GM12878 (cell line): ENCODE measurements around the gene SPOCK1. TPM values are rescaled to one million over a fixed set of nuclear protein-coding genes. Genes with fewer than 3 reads are reported as not detected.

Experiments used
- ATAC-seq: fragments of 200-7000 bp; cut with Tn5 transposase; 3 replicates; pipeline ENCODE4 v1.9.1; 2020; ENCODE audit warnings: mild to moderate bottlenecking, moderate library complexity
- BruUV-seq: library from RNA; stranded (reverse); fragments of 400-500 nt; replicated peaks from 2 replicates; lab custom pipeline; 2021; lab: Mats Ljungman, UMichigan
- CTCF ChIA-PET: fragments of 300-600 bp; sonication (Branson Sonifier 250); formaldehyde crosslinking; extraction: SDS; loops from one replicate; lab custom pipeline; 2021; ENCODE audit warnings: inconsistent platforms; lab: Yijun Ruan, JAX
- POLR2A ChIA-PET: fragments of 350-600 bp; formaldehyde crosslinking; extraction: SDS; loops from one replicate; lab custom pipeline; 2021; ENCODE audit warnings: inconsistent platforms; lab: Charles Lee
- RAD21 ChIA-PET: fragments of 300-600 bp; sonication (Branson Sonifier 250); formaldehyde crosslinking; loops from one replicate; lab custom pipeline; 2023; ENCODE audit warnings: antibody characterized with exemption; ENCODE audit not compliant: unreplicated experiment; lab: Charles Lee
- SMC1A ChIA-PET: fragments of 300-600 bp; sonication (Branson Sonifier 250); formaldehyde crosslinking; loops from one replicate; lab custom pipeline; 2023; ENCODE audit not compliant: unreplicated experiment, uncharacterized antibody; lab: Charles Lee
- DNase-seq: peaks from one replicate; pipeline ENCODE4 v3.0.0-alpha.2; 2011; ENCODE audit warnings: low read depth, low spot score
- FAIRE-seq: peaks from 3 replicates; lab custom pipeline; 2011; peaks lifted over from hg19 to GRCh38; lab: Jason Lieb, UNC
- H2AFZ ChIP-seq: 2 replicates; pipeline ENCODE4 v1.6.0; 2011; ENCODE audit warnings: low read depth, low read length, control low read depth; ENCODE audit not compliant: control insufficient read depth
- H3K27ac ChIP-seq: 2 replicates; pipeline ENCODE4 v1.5.1; 2011; ENCODE audit warnings: control low read depth; ENCODE audit not compliant: control insufficient read depth, insufficient read depth
- H3K27me3 ChIP-seq, 2 experiments: replicated peaks in 1 of 2; 2 replicates each; pipeline versions ENCODE4 v1.6.0 to v1.6.1; 2011; ENCODE audit warnings: low read length in 1 of 2; ENCODE audit not compliant: control insufficient read depth in 2 of 2, insufficient read depth in 2 of 2
- H3K36me3 ChIP-seq, 2 experiments: 2 replicates each; pipeline ENCODE4 v1.5.1; 2011; ENCODE audit warnings: low read length in 1 of 2; ENCODE audit not compliant: control insufficient read depth in 2 of 2, insufficient read depth in 2 of 2
- H3K4me1 ChIP-seq: 2 replicates; pipeline ENCODE4 v1.6.1; 2011; ENCODE audit warnings: mild to moderate bottlenecking, low read length, moderate library complexity, mixed read lengths; ENCODE audit not compliant: control insufficient read depth, insufficient read depth
- H3K4me2 ChIP-seq: 2 replicates; pipeline ENCODE4 v1.6.0; 2011; ENCODE audit warnings: control low read depth; ENCODE audit not compliant: control insufficient read depth, insufficient read depth
- H3K4me3 ChIP-seq: fragments of 200-600 bp; sonication (generic); 2 replicates; pipeline ENCODE4 v1.5.1; 2016
- H3K79me2 ChIP-seq: 2 replicates; pipeline ENCODE4 v1.6.0; 2011; ENCODE audit warnings: low read length; ENCODE audit not compliant: control insufficient read depth, insufficient read depth
- H3K9ac ChIP-seq: 2 replicates; pipeline ENCODE4 v1.8.0; 2011; ENCODE audit warnings: low read length, control low read depth, mixed read lengths; ENCODE audit not compliant: control insufficient read depth, insufficient read depth
- H3K9me3 ChIP-seq: replicated peaks from 3 replicates; pipeline ENCODE4 v1.5.1; 2011; ENCODE audit warnings: mild to moderate bottlenecking, low read length; ENCODE audit not compliant: control insufficient read depth, insufficient read depth
- H4K20me1 ChIP-seq: 2 replicates; pipeline ENCODE4 v1.6.0; 2011; ENCODE audit not compliant: control insufficient read depth, insufficient read depth
- BACH1 ChIP-seq: fragments of 450-650 bp; IDR thresholded peaks from 2 replicates; pipeline ENCODE4 v1.6.1; 2017; ENCODE audit warnings: mild to moderate bottlenecking, borderline replicate concordance
- BCL11A ChIP-seq: IDR thresholded peaks from 2 replicates; pipeline ENCODE4 v1.6.1; 2011; ENCODE audit warnings: low read depth, low read length
- CBFB ChIP-seq: IDR thresholded peaks from 2 replicates; pipeline ENCODE4 v1.6.1; 2016; ENCODE audit warnings: antibody characterized with exemption, low read depth
- EED ChIP-seq: sonication (generic); IDR thresholded peaks from 2 replicates; pipeline ENCODE4 v1.6.1; 2016; ENCODE audit warnings: antibody characterized with exemption, low read depth
- MEF2A ChIP-seq: IDR thresholded peaks from 2 replicates; pipeline ENCODE4 v1.6.1; 2011; ENCODE audit warnings: low read depth, mild to moderate bottlenecking, low read length, moderate library complexity; ENCODE audit not compliant: insufficient read depth
- MYB ChIP-seq: fragments of 150-350 bp; IDR thresholded peaks from 2 replicates; pipeline ENCODE4 v1.6.1; 2014; ENCODE audit warnings: mild to moderate bottlenecking, low read depth, low read length, borderline replicate concordance
- NRF1 ChIP-seq: conservative IDR thresholded peaks from 2 replicates; pipeline ENCODE4 v1.6.1; 2011; ENCODE audit warnings: mild to moderate bottlenecking, low read depth, low read length, improper control_type of control experiment
- POLR2A ChIP-seq: IDR thresholded peaks from 2 replicates; pipeline ENCODE4 v1.6.1; 2011; ENCODE audit warnings: low read depth, mild to moderate bottlenecking, low read length
- POU2F2 ChIP-seq: IDR thresholded peaks from 3 replicates; pipeline ENCODE4 v1.6.1; 2011; ENCODE audit warnings: low read depth, mild to moderate bottlenecking, low read length, borderline replicate concordance
- SMC3 ChIP-seq: IDR thresholded peaks from 2 replicates; pipeline ENCODE4 v1.6.1; 2011; ENCODE audit warnings: low read length, improper control_type of control experiment, borderline replicate concordance
- SPI1 ChIP-seq: IDR thresholded peaks from 2 replicates; pipeline ENCODE4 v1.6.1; 2011; ENCODE audit warnings: low read depth, mild to moderate bottlenecking, low read length, moderate library complexity, borderline replicate concordance; ENCODE audit not compliant: insufficient read depth
- STAT1 ChIP-seq: fragments of 450-650 bp; conservative IDR thresholded peaks from 2 replicates; pipeline ENCODE4 v1.6.1; 2014; ENCODE audit warnings: antibody characterized with exemption, mild to moderate bottlenecking
- WRNIP1 ChIP-seq: IDR thresholded peaks from 2 replicates; pipeline ENCODE4 v1.6.1; 2011; ENCODE audit warnings: low read depth, low read length, improper control_type of control experiment, borderline replicate concordance
- ZNF274 ChIP-seq: IDR thresholded peaks from one replicate; pipeline ENCODE4 v1.8.0; 2011; ENCODE audit not compliant: insufficient read length, insufficient read depth
- ZNF622 ChIP-seq: fragments of 450-650 bp; IDR thresholded peaks from 2 replicates; pipeline ENCODE4 v1.6.1; 2017; ENCODE audit warnings: mild to moderate bottlenecking, inconsistent platforms
- WGBS: methylation state at CpG from one replicate; pipeline ENCODE4 v1.1.6; 2016; ENCODE audit warnings: low lambda C conversion rate; ENCODE audit not compliant: insufficient replicate concordance, insufficient coverage; ENCODE audit errors: missing lambda C conversion rate; 5-methylcytosine and 5-hydroxymethylcytosine counted together
- in situ Hi-C: fragments of 300-500 bp; cut with MboI; formaldehyde crosslinking; loops from 9 replicates; pipeline ENCODE4 v1.14.3; 2018; ENCODE audit warnings: mixed read lengths
- intact Hi-C: fragments of 100-400 bp; cut with micrococcal nuclease; formaldehyde crosslinking; loops from one replicate; pipeline ENCODE4 v1.14.2; 2022; ENCODE audit not compliant: unreplicated experiment
- polyA plus RNA-seq, 11 experiments: library from polyadenylated mRNA; depleted of rRNA in 4 of 11; unstranded in 6 of 11; stranded (reverse) in 5 of 11; fragments of >200 nt; fragmentation: Nextera tagmentation in 4 of 11; fragmentation: Illumina TruSeq in 1 of 11; extraction: Ambion mirVana in 4 of 11; extraction: Trizol in 1 of 11; gene quantifications; 1 replicate in 1 of 11; 2 replicates in 10 of 11; pipeline versions ENCODE4 v1.2.1 to v1.2.3, GENCODE V29; 2011 to 2016; ENCODE audit warnings: inconsistent platforms in 2 of 11, missing spikeins in 2 of 11, low read depth in 1 of 11
- total RNA-seq, 4 experiments: library from RNA; depleted of rRNA in 3 of 4; stranded (reverse); fragments of >200 nt in 3 of 4; fragmentation: Illumina TruSeq in 1 of 4; extraction: Trizol in 1 of 4; gene quantifications; 2 replicates each; pipeline versions ENCODE4 v1.2.1 to v1.2.3, GENCODE V29; 2013 to 2021
- TF ChIP-seq, protein P1 (sequence below): fragments of 450-650 bp; IDR thresholded peaks from 2 replicates; pipeline ENCODE4 v1.6.1; 2016; ENCODE audit warnings: mild to moderate bottlenecking, moderate library complexity, borderline replicate concordance
- TF ChIP-seq, protein P2 (sequence below): IDR thresholded peaks from 2 replicates; pipeline ENCODE4 v1.6.1; 2012; ENCODE audit warnings: low read length, inconsistent platforms
- TF ChIP-seq, protein P3 (sequence below): fragments of 450-650 bp; IDR thresholded peaks from 2 replicates; pipeline ENCODE4 v1.6.1; 2017; ENCODE audit warnings: mild to moderate bottlenecking, moderate library complexity

SPOCK1 gene
- total and polyA plus RNA-seq, 10 of the 15 experiments (the other 5 are each of a cell fraction or from before 2014, with no cell fraction given) = 0.06 to 0.68 (median 0.25) TPM; not detected in 3

GRCh38 chr5:137433539-137433938, 65.6 kb downstream of the SPOCK1 start:
- intact Hi-C loops (no loop called here), in situ Hi-C loops (no loop called here)
- ChIA-PET POLR2A (no interaction called here), RAD21 (no interaction called here), SMC1A (no interaction called here), CTCF (no interaction called here)
- Histone ChIP-seq H3K4me2 (no peak overlapping the region), H3K36me3 (no peaks in the 10 kb centered on the region), H3K4me3 (no peak overlapping the region), H3K79me2 (no peaks in the 10 kb centered on the region), H4K20me1 (no peaks in the 10 kb centered on the region), H3K27me3 (no peaks in the 10 kb centered on the region; a peak in 2 of 4 replicates), H3K27ac (no peak overlapping the region), H3K4me1 (no peaks in the 10 kb centered on the region), H2AFZ (no peak overlapping the region), H3K9me3 (no peaks in the 10 kb centered on the region), H3K9ac (no peak overlapping the region)
- ATAC-seq (no peak), FAIRE-seq (no peak), DNase-seq (no peak)
- BruUV-seq = no TSS peak
- WGBS = 0% methylated on average over 2 of the region's 2 CpGs
- TF ChIP-seq SPI1 (no peak), NRF1 (no peak), ZNF274 (no peak), MEF2A (no peak), CBFB (no peak), MYB (no peak), POU2F2 (no peak), BCL11A (no peak), WRNIP1 (no peak), ZNF622 (no peak), POLR2A (no peak), EED (no peak), SMC3 (no peak), STAT1 (no peak), BACH1 (no peak)
- TF ChIP-seq, protein P1, sequence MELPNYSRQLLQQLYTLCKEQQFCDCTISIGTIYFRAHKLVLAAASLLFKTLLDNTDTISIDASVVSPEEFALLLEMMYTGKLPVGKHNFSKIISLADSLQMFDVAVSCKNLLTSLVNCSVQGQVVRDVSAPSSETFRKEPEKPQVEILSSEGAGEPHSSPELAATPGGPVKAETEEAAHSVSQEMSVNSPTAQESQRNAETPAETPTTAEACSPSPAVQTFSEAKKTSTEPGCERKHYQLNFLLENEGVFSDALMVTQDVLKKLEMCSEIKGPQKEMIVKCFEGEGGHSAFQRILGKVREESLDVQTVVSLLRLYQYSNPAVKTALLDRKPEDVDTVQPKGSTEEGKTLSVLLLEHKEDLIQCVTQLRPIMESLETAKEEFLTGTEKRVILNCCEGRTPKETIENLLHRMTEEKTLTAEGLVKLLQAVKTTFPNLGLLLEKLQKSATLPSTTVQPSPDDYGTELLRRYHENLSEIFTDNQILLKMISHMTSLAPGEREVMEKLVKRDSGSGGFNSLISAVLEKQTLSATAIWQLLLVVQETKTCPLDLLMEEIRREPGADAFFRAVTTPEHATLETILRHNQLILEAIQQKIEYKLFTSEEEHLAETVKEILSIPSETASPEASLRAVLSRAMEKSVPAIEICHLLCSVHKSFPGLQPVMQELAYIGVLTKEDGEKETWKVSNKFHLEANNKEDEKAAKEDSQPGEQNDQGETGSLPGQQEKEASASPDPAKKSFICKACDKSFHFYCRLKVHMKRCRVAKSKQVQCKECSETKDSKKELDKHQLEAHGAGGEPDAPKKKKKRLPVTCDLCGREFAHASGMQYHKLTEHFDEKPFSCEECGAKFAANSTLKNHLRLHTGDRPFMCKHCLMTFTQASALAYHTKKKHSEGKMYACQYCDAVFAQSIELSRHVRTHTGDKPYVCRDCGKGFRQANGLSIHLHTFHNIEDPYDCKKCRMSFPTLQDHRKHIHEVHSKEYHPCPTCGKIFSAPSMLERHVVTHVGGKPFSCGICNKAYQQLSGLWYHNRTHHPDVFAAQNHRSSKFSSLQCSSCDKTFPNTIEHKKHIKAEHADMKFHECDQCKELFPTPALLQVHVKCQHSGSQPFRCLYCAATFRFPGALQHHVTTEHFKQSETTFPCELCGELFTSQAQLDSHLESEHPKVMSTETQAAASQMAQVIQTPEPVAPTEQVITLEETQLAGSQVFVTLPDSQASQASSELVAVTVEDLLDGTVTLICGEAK = no peak
- TF ChIP-seq, protein P2, sequence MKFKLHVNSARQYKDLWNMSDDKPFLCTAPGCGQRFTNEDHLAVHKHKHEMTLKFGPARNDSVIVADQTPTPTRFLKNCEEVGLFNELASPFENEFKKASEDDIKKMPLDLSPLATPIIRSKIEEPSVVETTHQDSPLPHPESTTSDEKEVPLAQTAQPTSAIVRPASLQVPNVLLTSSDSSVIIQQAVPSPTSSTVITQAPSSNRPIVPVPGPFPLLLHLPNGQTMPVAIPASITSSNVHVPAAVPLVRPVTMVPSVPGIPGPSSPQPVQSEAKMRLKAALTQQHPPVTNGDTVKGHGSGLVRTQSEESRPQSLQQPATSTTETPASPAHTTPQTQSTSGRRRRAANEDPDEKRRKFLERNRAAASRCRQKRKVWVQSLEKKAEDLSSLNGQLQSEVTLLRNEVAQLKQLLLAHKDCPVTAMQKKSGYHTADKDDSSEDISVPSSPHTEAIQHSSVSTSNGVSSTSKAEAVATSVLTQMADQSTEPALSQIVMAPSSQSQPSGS = no peak
- TF ChIP-seq, protein P3, sequence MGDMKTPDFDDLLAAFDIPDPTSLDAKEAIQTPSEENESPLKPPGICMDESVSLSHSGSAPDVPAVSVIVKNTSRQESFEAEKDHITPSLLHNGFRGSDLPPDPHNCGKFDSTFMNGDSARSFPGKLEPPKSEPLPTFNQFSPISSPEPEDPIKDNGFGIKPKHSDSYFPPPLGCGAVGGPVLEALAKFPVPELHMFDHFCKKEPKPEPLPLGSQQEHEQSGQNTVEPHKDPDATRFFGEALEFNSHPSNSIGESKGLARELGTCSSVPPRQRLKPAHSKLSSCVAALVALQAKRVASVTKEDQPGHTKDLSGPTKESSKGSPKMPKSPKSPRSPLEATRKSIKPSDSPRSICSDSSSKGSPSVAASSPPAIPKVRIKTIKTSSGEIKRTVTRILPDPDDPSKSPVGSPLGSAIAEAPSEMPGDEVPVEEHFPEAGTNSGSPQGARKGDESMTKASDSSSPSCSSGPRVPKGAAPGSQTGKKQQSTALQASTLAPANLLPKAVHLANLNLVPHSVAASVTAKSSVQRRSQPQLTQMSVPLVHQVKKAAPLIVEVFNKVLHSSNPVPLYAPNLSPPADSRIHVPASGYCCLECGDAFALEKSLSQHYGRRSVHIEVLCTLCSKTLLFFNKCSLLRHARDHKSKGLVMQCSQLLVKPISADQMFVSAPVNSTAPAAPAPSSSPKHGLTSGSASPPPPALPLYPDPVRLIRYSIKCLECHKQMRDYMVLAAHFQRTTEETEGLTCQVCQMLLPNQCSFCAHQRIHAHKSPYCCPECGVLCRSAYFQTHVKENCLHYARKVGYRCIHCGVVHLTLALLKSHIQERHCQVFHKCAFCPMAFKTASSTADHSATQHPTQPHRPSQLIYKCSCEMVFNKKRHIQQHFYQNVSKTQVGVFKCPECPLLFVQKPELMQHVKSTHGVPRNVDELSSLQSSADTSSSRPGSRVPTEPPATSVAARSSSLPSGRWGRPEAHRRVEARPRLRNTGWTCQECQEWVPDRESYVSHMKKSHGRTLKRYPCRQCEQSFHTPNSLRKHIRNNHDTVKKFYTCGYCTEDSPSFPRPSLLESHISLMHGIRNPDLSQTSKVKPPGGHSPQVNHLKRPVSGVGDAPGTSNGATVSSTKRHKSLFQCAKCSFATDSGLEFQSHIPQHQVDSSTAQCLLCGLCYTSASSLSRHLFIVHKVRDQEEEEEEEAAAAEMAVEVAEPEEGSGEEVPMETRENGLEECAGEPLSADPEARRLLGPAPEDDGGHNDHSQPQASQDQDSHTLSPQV = no peak
